ENCODE results near the gene SRD5A1.
A peak's percentile ranks its signal among the peaks of the same experiment; 100 is the strongest.

SRD5A1 gene

DNA sequence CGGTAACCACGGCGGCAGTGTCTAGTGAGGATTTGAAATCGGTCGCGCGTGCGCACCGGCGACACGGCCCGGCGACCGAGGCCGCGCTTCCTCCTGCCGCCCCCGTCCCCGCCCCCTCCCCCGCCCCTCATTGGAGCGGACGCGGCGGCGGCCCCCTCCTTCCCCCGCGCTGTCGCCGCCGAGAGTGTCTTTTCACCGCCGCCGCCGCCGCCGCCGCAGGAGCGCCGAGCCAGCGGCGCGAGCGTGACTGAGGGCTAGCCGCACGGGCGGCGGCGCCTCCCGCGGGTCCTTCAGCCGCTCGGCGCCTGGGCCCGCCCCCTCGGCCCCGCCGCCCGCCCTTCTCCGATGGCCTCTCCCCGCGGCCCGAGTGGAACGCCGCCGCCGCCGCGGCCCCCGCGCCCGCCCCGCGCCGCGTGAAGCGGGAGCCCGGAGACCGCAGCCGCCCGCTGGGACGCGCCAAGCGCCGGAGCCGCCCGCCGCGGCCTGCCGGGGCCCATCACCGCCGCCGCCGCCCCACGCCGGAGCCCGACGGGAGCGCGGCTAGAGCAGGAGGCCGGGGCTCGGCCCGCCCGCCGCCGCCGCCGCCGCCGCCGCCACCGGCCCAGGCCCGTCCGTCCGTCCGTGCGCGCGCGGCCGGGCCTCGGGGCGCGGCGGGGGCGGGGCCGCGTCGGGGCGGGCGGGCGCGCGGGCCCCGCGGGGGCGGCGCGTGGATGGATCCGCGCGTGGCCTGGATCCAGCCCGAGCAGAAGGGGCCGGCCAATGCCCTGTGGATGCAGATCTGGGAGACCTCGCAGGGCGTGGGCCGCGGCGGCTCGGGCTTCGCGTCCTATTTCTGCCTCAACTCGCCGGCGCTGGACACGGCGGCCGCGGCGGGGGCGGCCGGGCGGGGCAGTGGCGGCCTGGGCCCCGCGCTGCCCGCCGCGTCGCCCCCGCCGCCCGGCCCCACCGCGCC lies 80.3 kb downstream of the SRD5A1 start, which contains the start of gene TENT4A:
Gene TENT4A (plus strand): TSS at position 159 of the 952 bp plus-strand sequence. CDS start 552 bp downstream, at position 711.
- DNase-seq (ENCODE audit: low spot score) = no peak

DNA sequence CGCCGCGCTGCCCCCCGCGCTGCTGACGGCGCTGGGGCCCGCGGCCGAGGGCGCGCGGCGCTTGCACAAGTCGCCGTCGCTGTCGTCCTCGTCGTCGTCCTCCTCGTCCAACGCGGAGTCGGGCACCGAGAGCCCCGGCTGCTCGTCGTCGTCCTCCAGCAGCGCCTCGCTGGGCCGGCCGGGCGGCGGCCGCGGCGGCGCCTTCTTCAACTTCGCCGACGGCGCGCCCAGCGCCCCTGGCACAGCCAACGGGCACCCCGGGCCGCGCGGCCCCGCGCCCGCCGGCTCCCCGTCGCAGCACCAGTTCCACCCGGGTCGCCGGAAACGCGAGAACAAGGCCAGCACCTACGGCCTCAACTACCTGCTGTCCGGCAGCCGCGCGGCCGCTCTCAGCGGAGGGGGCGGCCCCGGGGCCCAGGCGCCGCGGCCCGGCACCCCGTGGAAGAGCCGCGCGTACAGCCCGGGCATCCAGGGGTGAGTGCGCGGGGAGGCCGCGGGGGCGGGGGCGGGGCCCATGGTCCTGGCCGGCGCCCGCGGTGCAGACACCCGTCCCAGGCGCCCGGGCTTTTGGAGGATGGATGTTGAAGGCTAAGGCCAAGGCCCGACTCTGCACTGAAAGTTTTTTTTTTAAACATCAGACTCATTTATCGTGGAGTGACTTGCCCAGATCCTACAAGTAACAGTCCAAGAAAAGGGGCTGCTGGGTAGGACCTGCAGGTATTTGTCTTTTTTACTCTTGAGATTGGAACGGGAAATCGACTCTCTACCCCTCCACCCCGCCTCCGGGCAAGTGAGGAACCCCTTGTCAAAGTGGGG lies 81.2 kb downstream of the SRD5A1 start:
- DNase-seq (ENCODE audit: low spot score) = no peak

DNA sequence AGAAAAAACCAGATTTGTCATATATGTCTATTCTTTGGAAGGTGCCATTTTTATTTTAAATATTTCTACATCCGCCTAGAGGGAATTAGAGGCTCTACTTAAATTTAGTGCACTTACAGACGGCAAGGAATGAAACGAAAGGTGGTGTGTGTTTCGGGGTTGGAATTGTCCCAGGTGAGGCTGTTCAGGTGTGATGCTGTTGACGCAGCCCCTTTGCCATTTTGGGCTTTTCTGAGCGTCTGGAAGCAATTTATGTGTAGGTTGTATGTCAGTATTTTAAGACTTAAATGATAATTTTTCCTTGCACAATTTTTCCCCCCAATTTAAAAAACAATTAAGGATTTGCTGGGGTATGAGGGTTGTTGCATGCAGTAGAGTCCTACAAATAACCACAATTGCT lies 82.0 kb downstream of the SRD5A1 start:
- DNase-seq (ENCODE audit: low spot score) = no peak

DNA sequence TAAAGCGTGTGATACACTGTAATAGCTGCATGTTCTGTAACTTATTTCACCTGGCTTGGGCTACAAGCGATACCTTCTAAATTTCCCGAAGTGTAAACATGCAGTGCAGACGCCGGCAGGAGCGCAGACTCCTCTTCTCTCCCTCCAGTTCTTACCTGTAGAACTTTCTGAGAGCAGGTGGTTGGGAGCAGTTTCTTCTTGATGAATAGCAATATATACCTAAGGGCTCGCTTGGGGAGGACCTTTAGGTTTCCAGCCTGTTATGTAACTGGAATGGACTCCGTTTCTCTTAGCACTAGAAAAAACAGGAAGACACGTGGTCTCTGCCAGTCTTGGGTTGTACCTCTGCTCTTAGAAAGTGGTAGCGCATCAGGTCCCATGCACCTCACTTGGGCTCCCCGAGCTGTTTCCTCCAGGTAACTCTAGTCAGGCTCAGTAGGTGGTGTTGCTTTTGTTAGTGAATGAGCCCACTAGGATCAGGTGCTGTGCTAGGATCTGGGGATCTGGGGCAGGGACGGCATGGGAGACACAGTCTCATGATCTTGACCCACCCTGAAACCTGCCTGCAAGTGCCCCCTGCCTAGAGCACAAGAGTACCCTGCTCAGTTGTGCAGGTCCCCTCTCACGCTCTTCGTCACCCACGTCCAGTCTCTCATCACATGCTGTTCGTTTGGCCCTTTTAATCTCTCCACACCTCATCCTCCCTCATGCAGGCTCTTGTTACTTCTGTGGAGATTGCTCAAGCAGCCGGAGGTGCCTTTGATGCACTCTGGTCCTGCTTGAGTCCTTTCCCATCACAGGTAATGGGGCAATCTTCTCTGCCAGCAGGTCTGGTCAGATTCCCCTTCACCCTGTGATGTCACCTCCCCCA lies 82.8 kb downstream of the SRD5A1 start:
- DNase-seq (ENCODE audit: low spot score) = peak; percentile 54

DNA sequence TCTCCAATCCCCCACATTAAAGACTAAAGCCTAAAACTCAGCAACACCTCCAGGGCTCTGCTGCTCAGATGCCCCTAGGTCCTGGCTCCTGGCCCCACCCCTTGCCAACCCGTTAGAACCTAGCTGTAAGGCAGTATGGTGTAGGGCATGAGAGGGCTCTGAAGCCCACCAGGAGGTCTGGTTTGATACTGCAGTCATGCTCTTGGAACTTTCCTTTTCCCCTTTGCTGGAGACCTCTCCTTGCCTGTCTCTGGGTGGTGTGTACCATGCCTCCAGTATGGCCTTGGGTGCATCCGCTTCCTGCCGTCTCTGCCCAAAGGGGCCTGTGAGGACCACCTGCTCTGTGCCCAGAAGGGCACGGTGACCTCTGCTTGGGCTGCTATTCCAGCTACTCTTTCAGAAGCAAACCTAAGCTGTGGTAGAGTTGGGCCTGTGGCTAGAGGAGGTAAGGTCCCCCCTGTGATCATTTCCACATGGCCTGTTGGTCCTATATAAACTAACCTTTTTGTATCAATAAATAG lies 83.4 kb downstream of the SRD5A1 start:
- DNase-seq (ENCODE audit: low spot score) = no peak

DNA sequence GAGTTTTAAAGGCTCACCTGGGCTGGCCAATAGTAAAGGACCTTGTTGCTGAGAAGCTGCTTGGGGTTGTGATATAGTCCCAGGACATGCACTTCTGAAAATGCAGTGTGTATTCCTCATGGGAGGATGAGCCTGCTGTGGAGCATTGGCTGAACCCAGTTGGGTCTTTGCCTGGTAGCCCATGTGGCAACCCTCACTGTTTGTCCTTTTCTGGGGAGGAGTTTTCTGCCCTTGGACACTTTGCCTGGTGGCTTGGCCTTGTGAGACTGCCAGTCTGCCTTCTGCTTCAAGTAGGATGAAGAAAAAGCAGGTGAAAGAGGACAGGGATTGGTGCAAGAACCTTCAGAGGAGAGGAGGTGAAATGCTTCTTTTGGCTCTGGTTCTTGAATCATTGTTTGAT lies 84.0 kb downstream of the SRD5A1 start:
- DNase-seq (ENCODE audit: low spot score) = no peak

DNA sequence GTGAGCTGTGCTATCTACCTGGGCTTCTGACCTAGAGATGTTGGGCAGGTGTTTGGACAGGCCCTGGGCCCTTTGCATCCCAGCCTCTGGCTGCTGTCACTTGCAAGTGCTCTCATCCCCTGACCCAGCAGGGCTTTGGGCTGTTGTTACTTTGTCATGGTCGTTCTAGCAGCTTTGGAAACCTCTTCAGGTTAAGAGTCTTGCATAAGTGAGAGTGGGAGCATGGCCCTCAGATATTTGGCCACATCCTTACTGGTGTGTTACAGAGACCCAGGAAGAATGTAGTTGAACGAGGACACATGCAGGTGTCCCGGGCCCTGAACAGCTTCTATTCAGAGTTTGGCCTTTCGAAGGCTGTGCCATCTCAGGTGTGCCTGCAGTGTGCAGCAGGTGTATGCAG lies 84.4 kb downstream of the SRD5A1 start:
- no peak for DNase-seq (ENCODE audit: low spot score)

DNA sequence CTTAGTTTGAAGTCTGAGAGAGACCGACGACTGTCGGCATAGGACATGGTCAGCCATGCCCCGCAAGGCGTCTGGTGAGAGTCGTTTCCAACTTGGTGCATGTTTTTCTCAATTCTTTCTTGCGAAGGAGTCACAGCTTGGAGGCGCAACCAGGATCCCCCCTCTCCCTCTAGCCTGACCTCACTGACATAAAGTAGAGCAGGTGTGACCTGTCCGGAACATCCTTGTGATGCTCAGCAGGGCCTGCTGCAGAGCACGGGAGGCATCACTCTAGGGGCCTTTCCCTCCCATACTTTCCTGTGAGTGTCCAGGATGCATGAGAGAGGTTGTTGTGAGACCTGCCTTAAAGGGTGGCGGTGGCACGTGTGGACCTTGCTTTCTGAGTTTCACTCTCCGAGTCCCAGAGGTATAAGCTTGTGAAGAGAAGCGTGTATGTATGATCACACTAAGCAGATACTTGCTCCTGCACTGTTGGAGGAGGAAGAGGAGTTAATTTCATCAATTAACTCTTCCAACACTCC lies 85.0 kb downstream of the SRD5A1 start:
- no peak for DNase-seq (ENCODE audit: low spot score)

DNA sequence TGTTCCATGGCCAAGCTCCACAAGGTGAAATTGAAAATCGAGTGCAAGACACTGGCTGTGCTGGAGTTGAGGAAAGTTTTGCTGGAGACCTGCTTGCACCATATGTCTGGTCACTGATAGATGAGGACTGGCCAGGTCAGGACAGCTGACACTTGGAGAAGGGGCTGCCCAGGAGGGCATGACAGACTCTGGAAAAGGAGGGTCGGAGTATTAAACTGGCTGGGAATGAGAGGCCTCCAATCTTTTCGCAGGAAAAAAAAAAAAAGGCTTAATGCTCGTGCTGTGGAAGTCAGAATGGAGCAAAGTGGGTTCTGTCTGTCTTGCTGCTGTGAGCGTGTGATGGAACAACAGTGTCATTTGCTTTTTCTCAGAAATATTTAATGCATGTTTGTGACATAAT lies 85.5 kb downstream of the SRD5A1 start:
- no peak for DNase-seq (ENCODE audit: low spot score)

DNA sequence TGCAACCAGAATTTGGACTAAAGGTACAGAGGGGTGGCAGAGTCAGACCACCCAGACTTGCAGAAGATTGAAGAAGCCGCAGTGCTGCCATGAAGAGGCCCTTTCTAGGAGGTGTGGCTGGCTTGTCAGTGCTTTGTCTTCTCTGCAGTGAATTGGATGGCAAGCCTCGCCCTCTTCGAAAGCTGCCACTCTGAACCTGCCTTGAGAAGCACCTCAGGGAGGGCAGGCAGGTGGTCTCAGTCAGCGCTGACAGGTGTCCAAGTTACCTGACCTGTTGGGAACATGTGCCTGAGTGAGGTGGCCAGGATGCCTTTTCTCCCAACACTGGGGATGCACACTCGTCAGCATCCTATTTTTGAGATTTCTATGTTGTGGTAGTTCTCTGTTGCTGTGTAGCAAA lies 86.2 kb downstream of the SRD5A1 start:
- DNase-seq (ENCODE audit: low spot score) = no peak

DNA sequence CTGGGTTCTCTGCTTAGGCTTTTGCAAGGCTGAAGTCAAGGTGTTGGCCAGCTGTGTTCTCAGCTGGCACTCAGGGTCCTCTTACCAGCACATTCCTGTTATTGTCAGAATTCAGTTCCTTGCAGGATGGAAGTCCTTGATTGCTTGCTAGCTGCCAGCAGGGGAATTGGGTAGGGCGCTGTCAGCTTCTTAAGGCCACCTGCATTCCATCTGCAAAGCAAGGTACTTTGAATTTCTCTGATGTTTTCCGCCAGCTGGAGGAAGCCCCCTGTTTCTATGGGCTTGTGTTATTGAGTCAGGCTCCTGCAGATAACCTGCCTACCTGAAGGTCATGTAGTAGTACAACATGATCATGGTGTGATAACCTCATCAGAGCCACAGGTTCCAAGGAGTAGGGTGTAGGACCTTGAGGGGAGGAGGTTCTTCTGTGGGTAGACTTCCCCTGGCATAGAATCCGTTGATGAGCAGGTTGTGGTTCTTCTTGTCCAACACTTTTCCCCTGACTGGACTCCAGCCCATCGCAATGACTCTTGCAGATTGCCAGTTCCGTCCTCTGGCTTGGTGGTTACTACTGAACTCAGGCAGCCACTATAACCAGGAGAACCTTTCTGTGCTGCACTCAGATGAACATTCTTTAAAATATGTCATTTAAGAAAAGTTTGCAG lies 86.8 kb downstream of the SRD5A1 start:
- no peak for DNase-seq (ENCODE audit: low spot score)

DNA sequence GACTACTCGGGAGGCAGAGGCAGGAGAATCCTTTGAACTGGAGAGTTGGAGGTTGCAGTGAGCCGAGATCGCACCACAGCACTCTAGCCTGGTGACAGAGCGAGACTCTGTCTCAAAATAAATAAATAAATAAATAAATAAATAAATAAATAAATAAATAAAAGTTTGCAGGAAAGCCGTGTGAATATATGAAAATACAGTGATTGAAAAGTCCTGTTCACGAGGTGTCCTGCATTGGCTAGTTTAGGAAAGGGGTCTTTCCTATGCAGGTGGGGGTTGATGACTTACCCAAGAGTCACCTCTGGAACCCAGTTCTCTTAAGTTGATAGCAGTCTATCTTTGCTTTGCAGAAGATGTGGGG lies 87.3 kb downstream of the SRD5A1 start:
- DNase-seq (ENCODE audit: low spot score) = no peak

DNA sequence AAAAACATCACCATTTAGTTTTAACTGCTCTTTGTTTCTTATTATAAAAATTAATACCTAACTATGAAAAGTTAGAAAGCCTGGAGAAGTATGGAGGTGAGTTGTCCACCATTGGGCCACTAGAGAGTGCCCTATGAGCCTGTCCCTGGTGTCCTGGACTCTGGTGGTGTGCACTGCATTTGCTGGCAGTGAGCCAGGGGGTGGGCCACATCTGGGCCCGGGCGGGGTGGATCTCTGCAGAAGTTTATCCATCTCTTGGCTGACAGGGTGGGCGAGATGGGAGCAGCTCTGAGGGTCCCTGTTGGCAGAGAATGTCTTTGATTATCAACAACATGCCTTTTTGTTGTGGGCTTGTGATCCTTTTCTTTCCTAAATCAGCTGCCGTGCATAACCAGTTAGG lies 88.2 kb downstream of the SRD5A1 start:
- DNase-seq (ENCODE audit: low spot score) = no peak

DNA sequence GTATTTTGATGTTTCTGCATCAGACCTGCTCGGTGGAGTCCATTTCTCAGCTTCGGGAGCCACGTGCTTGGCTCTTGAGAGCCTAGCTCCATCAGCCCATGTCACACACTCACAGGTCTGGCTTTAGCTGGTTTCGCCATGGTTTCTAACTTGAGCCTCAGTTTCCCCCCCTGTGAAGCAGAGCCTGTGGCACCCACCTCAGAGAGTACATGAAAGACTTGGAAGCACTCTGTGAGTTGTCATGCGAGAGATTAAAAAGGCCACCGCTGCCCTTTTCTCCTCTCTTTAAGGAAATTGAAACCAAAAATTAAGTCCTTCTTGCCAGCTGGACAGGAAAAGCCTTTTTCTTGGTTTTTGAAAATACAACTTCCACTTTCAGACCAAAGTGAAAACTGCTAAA lies 88.8 kb downstream of the SRD5A1 start:
- no peak for DNase-seq (ENCODE audit: low spot score)

DNA sequence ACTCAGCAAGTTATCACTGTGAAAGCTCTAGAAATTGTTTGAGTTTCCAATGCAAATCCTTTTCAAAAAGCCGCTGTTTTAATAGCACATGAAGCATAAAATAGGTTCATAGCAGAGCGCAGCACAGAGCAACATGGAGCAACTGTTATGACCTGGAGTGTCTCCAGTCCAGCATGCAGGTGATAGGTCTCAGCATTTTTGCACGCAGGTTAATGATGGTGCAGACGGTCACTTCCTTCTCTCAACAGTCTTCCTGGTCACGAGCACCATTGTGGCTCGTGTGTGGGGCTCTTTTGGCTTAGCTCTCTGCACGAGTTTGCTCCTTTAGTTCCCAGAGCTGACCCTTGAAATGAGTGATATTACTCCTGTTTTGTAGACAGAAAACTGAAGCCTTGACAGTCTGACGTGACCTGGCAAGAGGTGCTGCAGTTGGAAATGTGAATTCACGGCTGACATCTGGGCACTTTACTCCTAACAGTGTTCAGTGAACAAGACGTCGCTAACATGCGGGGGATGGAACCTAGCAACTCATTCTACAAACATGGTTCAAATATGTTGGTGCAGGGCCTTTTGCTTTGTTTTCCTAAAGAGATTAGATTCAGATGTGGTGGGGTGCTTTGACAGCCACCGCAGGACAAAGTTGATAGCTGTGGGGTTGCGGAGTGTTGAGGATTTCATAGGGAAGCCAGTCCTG lies 90.0 kb downstream of the SRD5A1 start:
- DNase-seq (ENCODE audit: low spot score) = no peak

DNA sequence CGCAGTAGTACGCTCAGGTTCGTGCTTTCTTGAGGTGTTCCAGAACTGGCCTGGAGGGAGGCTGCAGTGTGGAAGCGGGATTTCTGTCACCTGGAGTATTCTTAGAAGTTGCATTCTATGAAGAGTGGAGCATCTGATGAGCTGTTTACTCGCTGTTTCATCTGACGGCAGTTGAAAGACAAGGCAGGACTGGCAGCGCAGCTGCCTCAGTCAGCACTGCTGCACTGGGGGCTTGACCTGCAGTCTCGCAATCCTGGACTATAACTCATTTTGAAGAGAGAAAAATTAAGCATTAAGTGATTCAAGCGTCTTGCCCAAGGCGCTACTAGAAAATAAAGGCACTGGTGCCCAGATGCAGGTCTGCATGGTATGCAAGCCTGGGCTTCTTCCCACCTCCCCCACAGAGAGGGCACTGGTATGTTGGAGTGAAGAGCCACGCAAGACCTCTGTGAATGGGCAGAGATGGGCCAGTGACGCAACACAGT lies 90.6 kb downstream of the SRD5A1 start:
- no peak for DNase-seq (ENCODE audit: low spot score)

Measured in CD4-positive, alpha-beta T cell treated with Interleukin-2 at 100 ng/mL for 4 hours (primary cell).